Effector memory CD4-positive, alpha-beta T cell (primary cell): ENCODE results near the gene ETV3.

ENCODE experiments used
- DNase-seq, 3 donors: peaks; one replicate each; pipeline ENCODE4 v3.0.0-alpha.2; 2020
- H3K27ac ChIP-seq: 2 replicates; pipeline ENCODE4 v1.7.0; 2013; ENCODE audit warnings: mild to moderate bottlenecking, low read length, moderate library complexity; ENCODE audit not compliant: insufficient read depth, poor library complexity, severe bottlenecking
- H3K27me3 ChIP-seq: replicated peaks from 2 replicates; pipeline ENCODE4 v1.7.0; 2013; ENCODE audit warnings: mild to moderate bottlenecking, low read length; ENCODE audit not compliant: insufficient read depth, control insufficient read depth, poor library complexity, severe bottlenecking
- H3K36me3 ChIP-seq: 2 replicates; pipeline ENCODE4 v1.7.0; 2013; ENCODE audit warnings: mild to moderate bottlenecking, low read length, moderate library complexity; ENCODE audit not compliant: control insufficient read depth, insufficient read depth
- H3K4me1 ChIP-seq: 2 replicates; pipeline ENCODE4 v1.7.0; 2013; ENCODE audit warnings: low read length, mild to moderate bottlenecking; ENCODE audit not compliant: control insufficient read depth, insufficient read depth, poor library complexity, severe bottlenecking
- H3K4me3 ChIP-seq: 2 replicates; pipeline ENCODE4 v1.7.0; 2013; ENCODE audit warnings: low read length, low read depth, mild to moderate bottlenecking; ENCODE audit not compliant: insufficient read depth, poor library complexity, severe bottlenecking
- H3K9me3 ChIP-seq: 2 replicates; pipeline ENCODE4 v1.7.0; 2013; ENCODE audit warnings: mild to moderate bottlenecking, low read length, moderate library complexity; ENCODE audit not compliant: control insufficient read depth

ETV3 gene

GRCh38 chr1:157142201-157142600 lies 4.0 kb upstream of the ETV3 start:
- no peaks in the 10 kb centered on the region for H3K27me3 ChIP-seq
- H3K27ac ChIP-seq: no peak overlapping the region
- no peaks in the 10 kb centered on the region for H3K9me3 ChIP-seq
- no peaks in the 10 kb centered on the region for H3K36me3 ChIP-seq
- H3K4me3 ChIP-seq: no peak overlapping the region
- no peak for DNase-seq
- H3K4me1 ChIP-seq: peaks cover 5% of the 10 kb centered on the region

GRCh38 chr1:157141212-157141855 lies 3.1 kb upstream of the ETV3 start:
- DNase-seq: no peak
- Histone ChIP-seq H3K9me3 (no peaks in the 10 kb centered on the region), H3K27ac (no peak overlapping the region), H3K27me3 (no peaks in the 10 kb centered on the region), H3K4me1 (peaks cover 14% of the 10 kb centered on the region), H3K4me3 (no peak overlapping the region), H3K36me3 (no peaks in the 10 kb centered on the region)

GRCh38 chr1:157140063-157140588 lies 1.9 kb upstream of the ETV3 start:
- no peak overlapping the region for H3K27ac ChIP-seq
- DNase-seq: no peak
- peaks cover 26% of the 10 kb centered on the region for H3K4me1 ChIP-seq

GRCh38 chr1:157139052-157139715 lies 989 bp upstream of the ETV3 start:
- peaks cover 15% of the 10 kb centered on the region for H3K36me3 ChIP-seq
- peaks cover 36% of the 10 kb centered on the region for H3K4me1 ChIP-seq
- DNase-seq: no peak
- H3K9me3 ChIP-seq: no peaks in the 10 kb centered on the region
- peak overlapping the region; percentile 87 for H3K4me3 ChIP-seq
- no peaks in the 10 kb centered on the region for H3K27me3 ChIP-seq
- H3K27ac ChIP-seq: peak overlapping the region; percentile 91

More at GRCh38 chr1:157140063-157140588, 1.9 kb upstream of the ETV3 start:
- H3K27me3 ChIP-seq: no peaks in the 10 kb centered on the region
- H3K9me3 ChIP-seq: no peaks in the 10 kb centered on the region
- H3K4me3 ChIP-seq: no peak overlapping the region
- peaks cover 6% of the 10 kb centered on the region for H3K36me3 ChIP-seq

- Histone ChIP-seq H3K27ac (peak overlapping the region; percentile 91), H3K27me3 (no peaks in the 10 kb centered on the region), H3K9me3 (no peaks in the 10 kb centered on the region), H3K4me1 (peaks cover 50% of the 10 kb centered on the region), H3K36me3 (peaks cover 15% of the 10 kb centered on the region), H3K4me3 (peak overlapping the region; percentile 87)
- no peak for DNase-seq
These were observed 581 bp downstream of the ETV3 start for GRCh38 chr1:157137408-157138219.

GRCh38 chr1:157137046-157137407 lies 1.2 kb downstream of the ETV3 start:
- Histone ChIP-seq H3K27me3 (no peaks in the 10 kb centered on the region), H3K4me1 (peaks cover 56% of the 10 kb centered on the region), H3K4me3 (peak overlapping the region; percentile 87), H3K9me3 (no peaks in the 10 kb centered on the region), H3K36me3 (peaks cover 18% of the 10 kb centered on the region), H3K27ac (peak overlapping the region; percentile 91)
- no peak for DNase-seq

GRCh38 chr1:157136133-157136532 lies 2.1 kb downstream of the ETV3 start:
- no peak overlapping the region for H3K27ac ChIP-seq
- H3K27me3 ChIP-seq: no peaks in the 10 kb centered on the region
- no peak overlapping the region for H3K4me3 ChIP-seq
- H3K4me1 ChIP-seq: peaks cover 58% of the 10 kb centered on the region
- no peak for DNase-seq
- peaks cover 26% of the 10 kb centered on the region for H3K36me3 ChIP-seq
- no peaks in the 10 kb centered on the region for H3K9me3 ChIP-seq

GRCh38 chr1:157135646-157136045 lies 2.5 kb downstream of the ETV3 start:
- peaks cover 31% of the 10 kb centered on the region for H3K36me3 ChIP-seq
- no peak for DNase-seq
- H3K9me3 ChIP-seq: no peaks in the 10 kb centered on the region
- H3K27me3 ChIP-seq: no peaks in the 10 kb centered on the region
- H3K4me1 ChIP-seq: peaks cover 58% of the 10 kb centered on the region
- no peak overlapping the region for H3K4me3 ChIP-seq
- no peak overlapping the region for H3K27ac ChIP-seq

GRCh38 chr1:157135070-157135469 lies 3.1 kb downstream of the ETV3 start:
- no peak for DNase-seq
- peak overlapping the region; percentile 30 for H3K27ac ChIP-seq

GRCh38 chr1:157134442-157134841 lies 3.8 kb downstream of the ETV3 start:
- DNase-seq: no peak
- peaks cover 58% of the 10 kb centered on the region for H3K4me1 ChIP-seq
- H3K36me3 ChIP-seq: peaks cover 38% of the 10 kb centered on the region
- H3K4me3 ChIP-seq: no peak overlapping the region
- peak overlapping the region; percentile 30 for H3K27ac ChIP-seq
- H3K9me3 ChIP-seq: no peaks in the 10 kb centered on the region
- H3K27me3 ChIP-seq: no peaks in the 10 kb centered on the region

More at GRCh38 chr1:157135070-157135469, 3.1 kb downstream of the ETV3 start:
- Histone ChIP-seq H3K9me3 (no peaks in the 10 kb centered on the region), H3K36me3 (peaks cover 36% of the 10 kb centered on the region), H3K4me1 (peaks cover 58% of the 10 kb centered on the region), H3K4me3 (no peak overlapping the region), H3K27me3 (no peaks in the 10 kb centered on the region)
